Measurements from ENCODE around the gene PARVA.

- TF ChIP-seq CTCF (IDR thresholded peaks at IDR 0.05; ENCODE audit: control extremely low read depth in 1 of 3, insufficient read depth in 1 of 3, low read depth in 1 of 3, low read length in 3 of 3) = no peak
- TF ChIP-seq RAD21 (IDR thresholded peaks at IDR 0.05 in 1 of 2, conservative IDR thresholded peaks at IDR 0.05 in 1 of 2; ENCODE audit: low read depth in 2 of 2, low read length in 2 of 2) = no peak
Measured at GRCh38 chr11:12508151-12508751, 130.9 kb downstream of the PARVA start.

Data from H1 (cell line).